NCI-H524 treated with DMSO at 0.1 percent for 48 hours (cell line): ENCODE results near the gene ABCC2.

Source experiments
- DNase-seq: peaks from one replicate; lab custom pipeline; 2025; lab: John Stamatoyannopoulos, UW

ABCC2 gene

DNA sequence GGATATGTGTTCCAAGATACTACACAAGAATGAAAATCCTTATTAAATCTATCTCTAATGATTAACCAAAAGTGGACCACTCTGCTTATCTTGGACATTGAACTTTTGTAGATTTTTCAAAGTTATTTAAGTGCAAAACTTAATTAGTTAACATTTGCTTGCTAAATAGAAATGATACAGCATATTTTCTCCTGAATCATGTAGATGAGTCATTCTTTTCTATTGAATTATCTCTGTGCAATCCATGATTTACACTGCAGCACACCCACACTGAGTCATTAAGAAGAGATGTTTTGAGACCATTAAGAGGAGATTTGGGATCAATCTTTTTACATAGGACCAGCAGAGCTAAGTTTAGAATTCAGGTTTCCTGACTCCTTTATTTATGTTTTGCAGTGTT lies 6.6 kb upstream of the ABCC2 start:
- DNase-seq, result no peak

DNA sequence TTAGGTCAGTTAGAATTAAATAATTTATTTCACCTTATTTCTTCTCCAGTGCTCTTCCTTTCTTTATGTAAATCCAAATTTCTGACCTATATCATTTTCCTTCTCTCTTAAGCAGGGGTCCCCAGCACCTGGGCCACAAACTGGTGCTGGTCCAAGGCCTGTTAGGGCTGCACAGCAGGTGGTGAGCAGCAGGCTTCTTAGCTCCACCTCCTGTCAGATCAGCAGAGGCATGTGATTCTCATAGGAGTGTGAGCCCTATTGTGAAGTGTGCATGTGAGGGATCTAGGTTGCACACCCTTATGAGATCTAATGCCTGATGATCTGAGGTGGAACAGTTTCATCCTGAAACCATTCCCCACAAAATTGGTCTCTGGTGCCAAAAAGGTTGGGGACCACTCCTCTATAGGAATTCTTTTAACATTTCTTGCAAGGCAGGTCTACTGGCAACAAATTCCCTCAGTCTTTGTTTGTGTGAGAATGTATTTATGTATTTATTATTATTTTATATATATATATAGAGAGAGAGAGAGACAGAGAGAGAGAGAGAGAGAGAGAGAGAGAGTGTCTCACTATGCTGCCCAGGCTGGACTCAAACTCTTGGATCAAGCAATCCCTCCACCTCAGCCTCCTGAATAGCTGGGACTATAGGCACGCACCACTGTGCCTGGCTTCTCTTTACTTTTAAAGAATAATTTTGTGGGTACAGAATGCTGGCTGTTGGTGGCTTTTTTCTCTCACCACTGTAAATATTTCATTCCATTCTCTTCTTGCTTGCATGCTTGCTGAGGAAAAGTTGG lies 4.3 kb upstream of the ABCC2 start:
- DNase-seq, result no peak

DNA sequence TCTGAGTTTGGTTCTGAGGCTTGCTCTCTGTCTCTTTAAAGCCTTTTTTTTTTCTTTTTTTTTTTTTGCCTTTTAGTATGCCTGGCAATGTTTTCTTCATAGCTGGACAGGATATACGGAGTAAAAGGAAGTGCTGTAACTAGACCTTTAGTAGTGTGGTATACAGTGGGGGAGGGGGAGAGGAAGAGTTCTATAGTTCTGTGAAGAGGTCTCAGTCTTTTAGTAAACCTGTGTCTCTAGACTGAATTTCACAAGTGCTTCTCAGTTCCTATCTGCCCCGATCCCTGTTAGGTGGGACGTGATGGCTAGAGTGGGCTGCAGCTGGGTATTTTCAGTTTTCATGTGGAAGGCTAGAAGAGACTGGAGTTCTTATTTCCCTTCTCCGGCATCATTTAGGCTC lies 3.1 kb upstream of the ABCC2 start:
- DNase-seq, result no peak

DNA sequence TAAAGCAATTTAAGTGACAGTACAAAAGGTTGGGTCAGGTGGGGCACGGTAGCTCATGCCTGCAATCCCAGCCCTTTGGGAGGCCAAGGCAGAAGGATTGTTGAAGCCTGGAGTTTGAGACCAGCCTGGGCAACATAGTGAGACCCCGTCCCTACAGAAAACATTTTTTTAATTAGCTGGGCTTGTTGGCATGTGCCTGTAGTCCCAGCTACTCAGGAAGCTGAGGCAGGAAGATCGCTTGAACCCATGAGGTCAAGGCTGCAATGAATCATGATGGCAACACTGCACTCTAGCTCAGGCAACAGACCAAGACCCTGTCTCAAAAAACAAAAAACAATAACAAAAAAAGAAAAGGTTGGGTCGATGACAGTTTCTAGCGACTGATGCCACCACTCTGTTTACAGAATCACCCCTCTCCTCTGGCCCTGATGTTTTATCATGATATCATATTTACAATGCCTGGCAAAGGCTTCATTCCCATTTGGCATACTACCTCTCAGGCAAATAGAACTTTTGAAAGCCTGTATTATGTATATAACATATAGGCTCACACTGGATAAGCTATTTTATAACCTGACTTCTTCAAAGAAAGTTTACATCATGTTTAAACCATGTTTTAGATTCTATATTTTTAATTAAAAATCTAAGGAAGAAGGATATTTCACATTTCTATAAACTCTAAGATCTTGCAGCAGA lies 558 bp upstream of the ABCC2 start:
- no peak for DNase-seq

DNA sequence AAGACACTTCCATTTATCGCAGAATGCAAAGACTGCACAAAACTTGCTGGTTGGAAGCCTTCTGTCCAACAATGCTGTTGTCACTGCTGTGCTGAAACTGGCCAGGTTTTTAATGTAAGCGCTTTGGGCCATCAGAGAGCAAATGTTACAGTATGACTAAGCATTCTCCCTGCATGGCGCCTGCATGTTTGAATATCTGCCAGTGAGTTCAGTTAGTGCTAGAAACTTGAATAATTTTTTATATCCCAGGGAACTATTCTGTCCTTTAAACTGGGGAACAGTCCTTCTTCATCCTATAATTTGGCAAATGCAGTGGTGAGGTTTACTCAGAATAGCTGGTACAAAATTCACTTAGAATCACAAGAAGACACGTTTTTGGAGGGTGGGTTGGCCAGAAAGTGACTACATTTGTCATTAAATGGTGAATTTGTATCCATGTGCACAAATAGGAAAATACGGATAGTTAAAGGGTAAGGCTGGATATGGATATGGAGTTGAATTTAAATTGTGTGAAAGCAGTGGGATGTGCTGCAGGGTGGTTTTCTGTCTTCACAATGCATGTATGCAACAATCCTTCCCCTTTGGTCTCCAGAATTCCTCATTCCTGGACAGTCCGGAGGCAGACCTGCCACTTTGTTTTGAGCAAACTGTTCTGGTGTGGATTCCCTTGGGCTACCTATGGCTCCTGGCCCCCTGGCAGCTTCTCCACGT lies 1.7 kb downstream of the ABCC2 start:
- no peak for DNase-seq

DNA sequence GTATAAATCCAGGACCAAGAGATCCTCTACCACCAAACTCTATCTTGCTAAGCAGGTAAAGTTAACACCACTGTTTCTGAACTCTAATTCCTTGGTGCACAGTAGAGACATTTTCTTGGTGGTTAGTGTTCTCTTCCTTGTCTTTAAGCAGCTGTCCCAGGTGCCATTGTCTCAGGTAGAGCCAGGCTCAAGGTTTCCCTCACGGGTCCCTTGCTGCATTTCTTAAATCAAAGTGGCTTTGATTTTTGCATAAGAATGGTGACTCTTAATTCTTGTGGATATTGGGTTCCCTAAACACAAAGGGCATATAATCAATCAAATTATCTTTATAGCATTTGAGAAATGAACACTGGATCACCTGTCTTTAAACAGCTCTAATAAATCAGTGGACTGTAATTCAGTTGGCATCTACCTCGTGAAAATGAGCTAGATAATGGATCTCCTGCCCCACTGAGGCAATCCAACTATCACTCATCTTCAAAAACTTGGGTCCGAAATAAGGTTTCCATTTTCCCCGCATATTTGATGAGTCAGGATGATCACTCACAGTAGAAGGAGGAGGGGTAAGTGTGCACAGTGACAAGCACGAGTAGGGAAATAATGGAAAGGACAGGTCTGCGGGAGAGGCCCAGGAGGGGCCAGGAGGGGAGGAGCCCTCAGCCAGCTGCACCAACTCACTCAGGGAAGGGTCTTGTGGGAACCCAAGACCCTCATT lies 2.4 kb downstream of the ABCC2 start:
- DNase-seq, result no peak

DNA sequence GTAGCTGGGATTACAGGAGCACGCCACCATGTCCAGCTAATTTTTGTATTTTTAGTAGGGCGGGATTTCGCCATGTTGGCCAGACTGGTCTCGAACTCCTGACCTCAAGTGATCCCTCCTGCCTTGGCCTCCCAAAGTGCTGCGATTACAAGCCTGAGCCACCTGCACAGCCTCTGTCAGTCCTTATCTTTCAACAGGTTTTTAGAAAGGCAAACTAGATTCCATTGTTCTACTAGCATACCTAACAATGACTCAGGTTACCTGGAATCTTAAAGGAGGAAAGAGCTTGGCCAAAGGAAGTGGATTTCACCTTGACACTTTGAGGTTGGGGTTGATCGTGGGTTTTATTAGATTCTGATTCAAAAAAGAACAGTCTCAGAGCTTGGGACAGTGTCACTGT lies 3.2 kb downstream of the ABCC2 start:
- DNase-seq, result no peak

DNA sequence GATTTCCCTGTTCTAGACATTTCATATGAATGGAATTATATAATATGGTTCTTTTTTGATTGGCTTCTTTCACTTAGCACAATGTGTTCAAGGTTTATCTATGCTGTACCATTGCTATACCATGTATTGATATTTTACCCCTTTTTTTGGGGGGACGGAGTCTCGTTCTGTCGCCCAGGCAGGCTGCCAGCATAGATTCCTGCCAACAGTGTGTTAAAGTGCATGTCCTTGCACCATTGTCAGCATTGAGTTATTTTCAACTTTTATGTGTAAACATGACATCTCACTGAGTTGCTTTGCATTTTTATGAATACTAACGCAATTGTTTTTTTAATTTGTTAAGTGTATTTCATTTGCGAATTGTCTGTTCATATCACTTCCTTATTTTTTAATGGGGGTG lies 4.9 kb downstream of the ABCC2 start:
- DNase-seq, result no peak

DNA sequence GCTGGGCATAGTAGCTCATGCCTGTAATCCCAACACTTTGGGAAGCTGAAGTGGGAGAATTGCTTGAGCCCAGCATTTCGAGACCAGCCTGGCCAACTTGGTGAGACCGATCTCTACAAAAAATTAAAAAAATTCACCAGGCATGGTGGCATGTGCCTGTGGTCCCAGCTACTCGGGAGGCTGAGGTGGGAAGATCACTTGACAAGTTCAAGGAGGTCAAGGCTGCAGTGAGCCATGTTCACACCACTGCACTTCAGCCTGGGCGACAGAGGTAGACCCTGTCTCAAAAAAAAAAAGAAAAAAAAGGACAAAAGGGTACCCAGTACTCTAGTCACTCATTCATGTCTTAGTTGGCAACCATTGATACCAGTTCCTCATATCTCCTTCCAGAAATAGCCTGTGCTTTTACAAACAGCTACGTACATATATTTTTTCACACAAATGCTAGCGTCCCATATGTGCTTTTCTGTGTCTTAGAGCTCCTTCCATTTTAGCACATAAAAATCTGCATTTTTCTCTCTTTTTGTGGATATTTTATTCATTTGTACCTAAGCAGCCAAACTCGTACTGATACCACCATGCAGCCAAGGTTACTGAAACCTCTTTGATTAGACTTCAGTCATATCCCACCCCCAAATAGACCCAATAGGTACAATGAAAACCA lies 5.5 kb downstream of the ABCC2 start:
- DNase-seq, result no peak

DNA sequence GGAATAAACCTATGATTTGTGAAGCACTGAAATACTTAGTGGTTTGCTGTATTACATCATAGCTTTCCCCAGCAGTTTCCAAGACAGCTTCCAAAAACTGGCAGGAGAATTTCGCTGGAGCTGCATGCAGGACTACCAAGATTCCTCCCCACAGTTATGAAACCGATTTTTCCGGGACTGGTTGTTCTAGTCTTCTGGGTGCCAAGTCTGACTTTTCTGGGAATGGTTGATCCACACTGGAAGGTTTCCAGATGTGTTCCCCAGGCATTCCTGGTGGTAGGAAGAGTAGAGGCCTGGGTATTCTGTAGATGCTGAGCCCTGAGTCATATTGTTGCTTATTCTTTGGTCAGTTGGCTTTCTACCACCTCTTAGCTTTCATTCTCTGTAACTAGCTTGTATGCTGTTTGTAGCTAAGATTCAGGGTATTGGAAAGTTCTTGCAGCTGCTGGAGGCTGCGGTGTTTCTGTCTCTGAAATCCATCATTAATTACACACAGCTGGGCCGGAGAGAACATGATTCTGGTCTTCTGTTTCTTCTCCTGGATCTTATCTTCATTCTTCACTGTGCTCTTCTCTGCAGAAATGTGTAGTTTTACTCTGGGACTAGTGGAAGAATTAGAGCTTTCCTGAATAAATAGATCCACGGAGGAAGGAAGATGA lies 6.3 kb downstream of the ABCC2 start:
- DNase-seq, result no peak

DNA sequence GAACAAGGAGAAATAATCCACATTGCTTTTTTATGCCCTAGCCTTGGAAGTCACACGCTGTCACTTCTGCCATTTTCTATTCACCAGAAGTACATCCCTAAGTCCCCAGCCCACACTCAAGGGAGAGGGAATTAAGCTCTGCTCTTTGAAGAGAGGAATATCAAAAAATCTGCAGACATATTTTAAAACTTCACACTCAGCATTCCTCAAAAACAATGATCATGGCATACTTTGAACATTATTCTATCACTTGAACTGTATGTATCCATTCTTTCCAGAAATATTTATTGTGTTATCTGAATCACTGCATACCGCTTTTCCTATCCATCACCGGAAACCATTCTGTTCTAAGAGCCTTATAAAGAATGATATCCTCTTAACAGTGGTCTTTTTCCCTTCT lies 9.4 kb downstream of the ABCC2 start:
- no peak for DNase-seq

DNA sequence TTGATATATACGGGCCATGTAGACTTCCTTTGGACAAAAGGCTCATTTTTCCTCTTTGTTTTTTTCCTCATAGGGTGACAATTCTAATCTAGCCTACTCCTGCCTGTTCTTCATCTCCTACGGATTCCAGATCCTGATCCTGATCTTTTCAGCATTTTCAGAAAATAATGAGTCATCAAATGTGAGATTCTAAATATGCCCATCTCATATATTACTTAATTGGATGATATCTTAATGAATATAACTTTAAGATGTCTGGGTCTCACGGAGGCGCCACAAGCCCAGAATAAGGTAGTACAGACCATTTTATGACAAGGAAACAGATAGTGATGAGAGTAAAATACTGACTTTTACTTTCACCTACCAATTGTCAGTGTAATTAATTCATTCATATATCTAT lies 11.4 kb downstream of the ABCC2 start:
- DNase-seq, result no peak

DNA sequence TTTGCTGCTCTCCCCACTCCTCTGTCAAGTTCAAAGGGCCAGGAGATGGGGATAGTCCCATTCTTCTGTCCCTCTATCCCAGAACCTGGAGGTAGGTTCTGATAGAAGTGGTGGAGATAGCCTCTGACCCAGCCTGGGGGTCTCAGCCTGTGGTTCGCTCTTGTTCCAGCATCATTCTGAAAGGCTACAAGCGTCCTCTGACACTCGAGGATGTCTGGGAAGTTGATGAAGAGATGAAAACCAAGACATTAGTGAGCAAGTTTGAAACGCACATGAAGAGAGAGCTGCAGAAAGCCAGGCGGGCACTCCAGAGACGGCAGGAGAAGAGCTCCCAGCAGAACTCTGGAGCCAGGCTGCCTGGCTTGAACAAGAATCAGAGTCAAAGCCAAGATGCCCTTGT lies 14.5 kb downstream of the ABCC2 start:
- DNase-seq, result no peak

DNA sequence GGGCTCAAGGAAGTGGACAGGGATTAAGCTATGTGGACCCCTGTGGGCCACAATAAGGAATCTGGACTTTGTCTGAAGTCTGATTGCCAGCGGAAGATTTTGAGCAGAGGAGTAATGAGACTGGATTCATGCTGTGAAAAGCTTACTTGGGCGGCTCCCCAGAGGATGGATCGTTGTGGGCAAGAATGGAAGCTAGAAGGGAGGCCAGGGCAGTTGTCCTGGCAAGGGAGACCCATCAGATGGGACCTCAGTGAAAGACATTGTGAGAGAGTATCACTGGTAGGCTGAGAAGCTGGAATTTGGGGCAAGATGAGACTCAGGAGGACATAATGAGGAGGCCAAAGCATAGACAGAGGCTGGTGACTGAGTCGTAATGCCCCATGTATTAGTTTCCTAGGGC lies 15.6 kb downstream of the ABCC2 start:
- DNase-seq, result no peak

DNA sequence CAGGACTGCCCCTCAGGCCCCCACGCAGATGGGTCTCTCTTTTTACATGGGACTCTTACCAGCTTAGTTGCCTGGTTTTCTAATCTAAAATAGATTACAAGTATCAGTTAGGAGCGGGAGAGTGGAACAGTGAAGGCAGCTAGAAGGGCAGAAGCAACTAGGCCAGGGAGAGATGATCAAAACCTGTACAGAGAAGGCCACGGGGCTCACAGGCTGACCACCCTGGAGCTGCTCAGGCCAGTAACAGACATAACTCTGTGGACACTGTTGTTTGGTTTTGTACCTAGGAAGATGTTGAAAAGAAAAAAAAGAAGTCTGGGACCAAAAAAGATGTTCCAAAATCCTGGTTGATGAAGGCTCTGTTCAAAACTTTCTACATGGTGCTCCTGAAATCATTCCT lies 16.5 kb downstream of the ABCC2 start:
- no peak for DNase-seq

DNA sequence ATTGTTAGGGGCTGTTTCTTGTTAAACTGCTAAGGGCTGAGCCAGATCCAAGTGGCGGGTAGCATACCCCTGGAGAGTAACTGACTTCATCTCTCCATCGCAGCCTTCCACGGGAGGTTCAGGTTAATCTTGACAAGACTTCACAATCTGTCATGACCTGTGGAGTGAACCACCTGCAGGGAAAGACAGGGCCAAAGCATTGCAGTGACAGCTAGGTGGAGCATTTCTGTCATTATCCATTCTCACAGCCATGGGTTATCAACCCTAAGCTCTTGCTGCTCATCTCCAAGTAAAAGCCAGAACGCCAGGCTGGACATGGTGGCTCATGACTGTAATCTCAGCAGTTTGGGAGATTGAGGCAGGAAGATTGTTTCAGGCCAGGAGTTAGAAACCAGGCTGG lies 17.2 kb downstream of the ABCC2 start:
- no peak for DNase-seq

DNA sequence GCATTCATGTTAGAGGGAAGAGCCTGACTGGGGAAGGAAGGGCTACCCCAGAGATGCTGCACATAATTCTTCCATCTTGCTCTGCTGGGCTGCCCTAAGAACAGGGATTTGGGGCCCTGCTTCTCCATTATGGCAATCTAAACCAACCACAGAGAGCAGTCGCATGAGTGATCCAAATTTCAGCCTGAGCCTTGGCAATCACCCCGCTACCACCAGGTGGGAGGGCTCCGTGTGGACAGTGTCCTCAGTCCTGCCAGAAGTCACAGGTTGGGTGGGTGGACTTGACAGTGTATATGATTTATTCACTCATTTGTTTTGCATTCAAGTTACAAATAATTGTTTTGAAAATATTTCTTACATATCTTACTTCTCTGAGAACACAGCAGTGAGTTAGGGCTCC lies 22.0 kb downstream of the ABCC2 start:
- no peak for DNase-seq

DNA sequence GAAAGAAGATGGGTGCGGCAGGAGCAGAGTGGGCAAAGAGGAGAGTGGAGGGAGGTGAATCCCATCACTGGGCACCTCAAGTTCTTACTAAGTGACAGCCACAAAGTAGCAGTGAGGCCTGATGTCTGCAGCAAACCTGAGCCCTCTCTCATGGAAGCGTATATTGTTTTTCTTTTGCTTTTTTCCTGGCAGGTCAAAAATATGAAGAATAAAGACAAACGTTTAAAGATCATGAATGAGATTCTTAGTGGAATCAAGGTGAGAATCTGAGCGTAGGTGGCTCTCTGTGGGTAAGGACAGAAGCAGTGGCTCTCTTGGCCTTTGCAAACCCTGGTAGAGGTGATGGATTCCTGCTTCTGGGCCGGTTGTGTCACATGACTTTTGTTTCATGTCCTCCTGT lies 22.8 kb downstream of the ABCC2 start:
- no peak for DNase-seq

DNA sequence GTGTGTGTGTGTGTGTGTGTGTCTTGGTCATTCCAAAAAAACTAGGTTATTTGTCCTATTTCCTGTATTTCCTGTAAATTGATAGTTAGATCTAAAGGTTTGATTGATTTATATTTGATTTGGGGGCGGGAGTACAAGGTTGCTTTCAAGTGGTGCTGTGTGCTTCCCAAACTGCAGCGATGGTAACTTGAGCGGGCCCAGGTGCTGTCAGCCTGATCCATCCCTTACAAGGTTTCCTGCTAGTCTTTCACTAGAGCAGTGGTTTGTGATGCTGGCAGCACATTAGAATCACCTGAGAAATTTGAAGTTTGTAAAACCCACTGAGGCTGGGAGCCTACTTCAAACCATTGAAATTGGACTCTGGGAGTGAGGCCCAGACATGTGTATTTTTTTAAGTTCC lies 23.7 kb downstream of the ABCC2 start:
- DNase-seq, result no peak

DNA sequence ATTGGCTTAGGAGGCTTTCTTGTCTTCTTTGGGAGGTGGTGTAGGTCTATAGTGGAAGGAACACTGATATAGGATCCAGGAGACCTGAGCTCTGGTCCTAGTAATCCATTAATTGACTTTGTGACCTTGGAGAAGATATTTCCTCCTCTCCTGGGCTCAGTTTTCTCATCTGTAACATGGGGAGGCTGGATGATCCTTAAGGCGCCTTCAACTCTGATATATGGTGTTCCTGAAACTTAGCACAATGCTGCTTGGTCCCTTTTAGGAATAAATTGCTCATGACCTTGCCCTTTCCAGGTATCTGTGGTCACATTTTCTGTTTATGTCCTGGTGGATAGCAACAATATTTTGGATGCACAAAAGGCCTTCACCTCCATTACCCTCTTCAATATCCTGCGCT lies 25.3 kb downstream of the ABCC2 start:
- DNase-seq, result no peak

DNA sequence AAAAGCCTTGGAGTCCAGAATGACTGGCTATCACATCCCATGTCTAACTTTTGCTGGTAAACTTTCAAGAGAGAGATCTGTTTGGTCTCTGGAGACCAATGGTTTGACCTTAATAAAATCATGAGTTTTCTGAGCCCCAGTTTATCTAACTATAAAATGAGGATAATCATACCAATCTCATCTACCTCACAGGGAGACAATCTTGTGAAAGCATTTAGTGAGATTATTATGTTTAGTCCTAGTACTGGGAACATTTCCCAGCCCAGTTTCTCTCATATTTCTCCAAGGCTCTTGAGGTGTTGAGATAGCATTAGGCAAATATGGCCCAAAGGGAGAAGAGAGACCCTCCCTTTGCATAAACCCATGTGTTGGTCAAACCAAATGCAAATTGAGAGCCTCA lies 25.8 kb downstream of the ABCC2 start:
- DNase-seq, result no peak

DNA sequence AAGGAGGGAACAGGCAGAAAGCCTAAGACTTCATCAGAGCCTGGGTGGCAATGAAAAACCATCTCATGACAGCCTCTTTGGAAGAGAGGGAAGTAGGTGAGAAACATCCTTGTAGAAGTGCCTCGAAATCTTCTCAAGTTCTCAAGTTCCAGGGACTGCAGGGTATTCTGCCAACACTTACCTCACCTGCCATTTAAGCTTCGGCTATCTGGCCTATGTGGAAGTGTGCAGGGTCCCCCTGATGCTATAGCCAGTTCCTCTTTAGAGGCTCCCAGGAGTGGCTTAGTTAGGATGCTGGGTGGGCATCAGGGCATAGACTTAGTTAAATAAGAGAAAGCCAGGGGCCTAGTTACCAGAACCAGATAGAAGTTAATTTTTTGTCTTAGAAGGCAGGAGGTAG lies 27.0 kb downstream of the ABCC2 start:
- no peak for DNase-seq
